OCI-LY7 (cell line): ENCODE measurements around the gene ANKRD13D. TPM values are rescaled to one million over a fixed set of nuclear protein-coding genes. Genes with fewer than 3 reads are reported as not detected.

Experiments
- BruUV-seq: library from RNA; stranded (reverse); fragments of 400-500 nt; replicated peaks from 2 replicates; lab custom pipeline; 2021; lab: Mats Ljungman, UMichigan
- CTCF ChIA-PET: fragments of 300-600 bp; sonication (Branson Sonifier 250); formaldehyde crosslinking; loops from one replicate; lab custom pipeline; 2022; ENCODE audit warnings: antibody characterized with exemption; ENCODE audit not compliant: unreplicated experiment; lab: Charles Lee
- POLR2A ChIA-PET: fragments of 300-600 bp; sonication (Branson Sonifier 250); formaldehyde crosslinking; loops from one replicate; lab custom pipeline; 2022; ENCODE audit warnings: antibody characterized with exemption; lab: Charles Lee
- DNase-seq: peaks from one replicate; pipeline ENCODE4 v3.0.0-alpha.2; 2015; ENCODE audit warnings: low spot score
- H2AFZ ChIP-seq: fragments of 200-600 bp; sonication (generic), shearing (Covaris generic); 2 replicates; pipeline ENCODE4 v1.6.1; 2014; ENCODE audit warnings: mild to moderate bottlenecking, antibody characterized with exemption, low read length, moderate library complexity
- H3K27ac ChIP-seq: fragments of 200-600 bp; sonication (generic); 2 replicates; pipeline ENCODE4 v1.5.1; 2014; ENCODE audit warnings: mixed run types, low read depth, mild to moderate bottlenecking, moderate library complexity, low read length, inconsistent platforms; ENCODE audit not compliant: poor library complexity, severe bottlenecking
- H3K36me3 ChIP-seq: fragments of 200-600 bp; sonication (generic); 2 replicates; pipeline ENCODE4 v1.6.1; 2014; ENCODE audit warnings: mild to moderate bottlenecking, antibody characterized with exemption, low read length, moderate library complexity, mixed read lengths; ENCODE audit not compliant: insufficient read depth
- H3K4me1 ChIP-seq: fragments of 200-600 bp; sonication (generic); 2 replicates; pipeline ENCODE4 v1.5.1; 2014; ENCODE audit warnings: mild to moderate bottlenecking, low read length; ENCODE audit not compliant: insufficient read depth, poor library complexity, severe bottlenecking
- H3K4me2 ChIP-seq: fragments of 200-600 bp; sonication (generic); 2 replicates; pipeline ENCODE4 v1.6.1; 2014; ENCODE audit warnings: mild to moderate bottlenecking, low read length
- H3K4me3 ChIP-seq: fragments of 200-600 bp; sonication (generic); 2 replicates; pipeline ENCODE4 v1.5.1; 2014; ENCODE audit warnings: mild to moderate bottlenecking, low read depth, low read length; ENCODE audit not compliant: poor library complexity, severe bottlenecking
- H3K79me2 ChIP-seq: fragments of 200-600 bp; sonication (generic); 2 replicates; pipeline ENCODE4 v1.6.1; 2016; ENCODE audit warnings: low read depth, mild to moderate bottlenecking, low read length, moderate library complexity, mixed read lengths; ENCODE audit not compliant: insufficient read depth
- H3K9me2 ChIP-seq: fragments of 200-600 bp; sonication (generic); 2 replicates; pipeline ENCODE4 v1.6.1; 2016; ENCODE audit warnings: mild to moderate bottlenecking, low read length, mixed read lengths; ENCODE audit not compliant: insufficient read depth
- H3K9me3 ChIP-seq: fragments of 200-600 bp; sonication (generic); 2 replicates; pipeline ENCODE4 v1.6.1; 2014; ENCODE audit warnings: mild to moderate bottlenecking, mixed run types, low read length, mixed read lengths
- H4K20me1 ChIP-seq: fragments of 200-600 bp; sonication (generic); 2 replicates; pipeline ENCODE4 v1.6.1; 2014; ENCODE audit warnings: mild to moderate bottlenecking, antibody characterized with exemption, low read length, moderate library complexity, mixed read lengths; ENCODE audit not compliant: insufficient read depth
- EZH2phosphoT487 ChIP-seq: fragments of 200-600 bp; sonication (generic); IDR thresholded peaks from 2 replicates; pipeline ENCODE4 v1.6.1; 2018; ENCODE audit warnings: low read depth, borderline replicate concordance, mild to moderate bottlenecking, mixed run types, antibody characterized with exemption, low read length, moderate library complexity, mixed read lengths
- intact Hi-C: fragments of 100-400 bp; cut with micrococcal nuclease; formaldehyde crosslinking; loops from one replicate; pipeline ENCODE4 v1.10.0; 2022; ENCODE audit not compliant: unreplicated experiment
- total RNA-seq, 2 experiments: library from RNA; depleted of rRNA in 1 of 2; stranded (reverse); fragments of >200 nt in 1 of 2; shearing (Covaris generic) in 1 of 2; gene quantifications; 2 replicates each; pipeline ENCODE4 v1.2.3, GENCODE V29; 2014 to 2022
- TF ChIP-seq, protein P1 (sequence below): fragments of 200-600 bp; sonication (generic); conservative IDR thresholded peaks from 2 replicates; pipeline ENCODE4 v1.5.1; 2014; ENCODE audit warnings: mild to moderate bottlenecking, antibody characterized with exemption, low read length, moderate library complexity, mixed read lengths

Gene ANKRD13D
- total RNA-seq, 2 experiments from 2014 or later: 119 to 136 TPM

DNA sequence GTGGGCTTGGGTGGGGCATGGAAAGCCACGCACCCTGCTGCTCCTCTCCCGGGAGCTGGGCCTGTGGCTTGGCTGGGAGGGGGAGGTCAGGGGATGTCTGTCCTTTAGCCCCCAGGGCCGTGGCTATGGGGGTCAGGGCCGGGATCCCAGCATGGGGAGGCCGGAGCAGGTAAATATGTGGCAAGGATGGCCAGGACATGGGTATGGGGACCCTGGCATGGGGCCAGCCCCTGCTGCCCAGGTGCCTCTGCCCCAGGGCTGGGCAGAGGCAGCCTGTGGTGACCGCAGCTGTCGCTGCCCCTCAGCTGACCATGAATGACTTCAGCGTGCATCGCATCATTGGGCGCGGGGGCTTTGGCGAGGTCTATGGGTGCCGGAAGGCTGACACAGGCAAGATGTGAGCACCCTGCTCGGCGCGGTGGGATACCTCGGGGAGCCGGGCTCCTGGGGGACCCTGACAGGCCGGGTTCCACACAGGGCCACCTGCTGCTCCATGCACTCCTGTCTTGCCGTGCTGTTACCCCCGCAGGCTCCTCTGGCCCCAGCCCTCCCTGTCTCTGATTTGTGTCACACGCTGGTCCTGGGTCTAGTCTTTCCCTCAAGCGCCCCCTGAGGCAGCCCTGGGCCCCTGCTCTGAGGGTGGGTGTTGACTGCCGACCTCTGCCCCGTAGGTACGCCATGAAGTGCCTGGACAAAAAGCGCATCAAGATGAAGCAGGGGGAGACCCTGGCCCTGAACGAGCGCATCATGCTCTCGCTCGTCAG lies 8.1 kb upstream of the ANKRD13D start:
- no TSS peak for BruUV-seq
- Histone ChIP-seq H4K20me1 (no peaks in the 10 kb centered on the region), H2AFZ (no peak overlapping the region), H3K9me3 (no peaks in the 10 kb centered on the region), H3K4me1 (peaks cover 34% of the 10 kb centered on the region), H3K27ac (no peak overlapping the region), H3K4me3 (no peak overlapping the region), H3K4me2 (no peak overlapping the region), H3K79me2 (peaks cover 37% of the 10 kb centered on the region), H3K9me2 (no peaks in the 10 kb centered on the region), H3K36me3 (peaks cover 96% of the 10 kb centered on the region)
- ChIA-PET CTCF (no interaction called here), POLR2A (interaction anchor here (1.2 kb wide), 1 partner anchor 36 kb away, joined by 3 read pairs; no protein-coding TSS in a partner anchor)
- intact Hi-C loops: no loop called here
- DNase-seq: no peak
- TF ChIP-seq, protein P1, sequence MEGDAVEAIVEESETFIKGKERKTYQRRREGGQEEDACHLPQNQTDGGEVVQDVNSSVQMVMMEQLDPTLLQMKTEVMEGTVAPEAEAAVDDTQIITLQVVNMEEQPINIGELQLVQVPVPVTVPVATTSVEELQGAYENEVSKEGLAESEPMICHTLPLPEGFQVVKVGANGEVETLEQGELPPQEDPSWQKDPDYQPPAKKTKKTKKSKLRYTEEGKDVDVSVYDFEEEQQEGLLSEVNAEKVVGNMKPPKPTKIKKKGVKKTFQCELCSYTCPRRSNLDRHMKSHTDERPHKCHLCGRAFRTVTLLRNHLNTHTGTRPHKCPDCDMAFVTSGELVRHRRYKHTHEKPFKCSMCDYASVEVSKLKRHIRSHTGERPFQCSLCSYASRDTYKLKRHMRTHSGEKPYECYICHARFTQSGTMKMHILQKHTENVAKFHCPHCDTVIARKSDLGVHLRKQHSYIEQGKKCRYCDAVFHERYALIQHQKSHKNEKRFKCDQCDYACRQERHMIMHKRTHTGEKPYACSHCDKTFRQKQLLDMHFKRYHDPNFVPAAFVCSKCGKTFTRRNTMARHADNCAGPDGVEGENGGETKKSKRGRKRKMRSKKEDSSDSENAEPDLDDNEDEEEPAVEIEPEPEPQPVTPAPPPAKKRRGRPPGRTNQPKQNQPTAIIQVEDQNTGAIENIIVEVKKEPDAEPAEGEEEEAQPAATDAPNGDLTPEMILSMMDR: no peak
- TF ChIP-seq EZH2phosphoT487: no peak

DNA sequence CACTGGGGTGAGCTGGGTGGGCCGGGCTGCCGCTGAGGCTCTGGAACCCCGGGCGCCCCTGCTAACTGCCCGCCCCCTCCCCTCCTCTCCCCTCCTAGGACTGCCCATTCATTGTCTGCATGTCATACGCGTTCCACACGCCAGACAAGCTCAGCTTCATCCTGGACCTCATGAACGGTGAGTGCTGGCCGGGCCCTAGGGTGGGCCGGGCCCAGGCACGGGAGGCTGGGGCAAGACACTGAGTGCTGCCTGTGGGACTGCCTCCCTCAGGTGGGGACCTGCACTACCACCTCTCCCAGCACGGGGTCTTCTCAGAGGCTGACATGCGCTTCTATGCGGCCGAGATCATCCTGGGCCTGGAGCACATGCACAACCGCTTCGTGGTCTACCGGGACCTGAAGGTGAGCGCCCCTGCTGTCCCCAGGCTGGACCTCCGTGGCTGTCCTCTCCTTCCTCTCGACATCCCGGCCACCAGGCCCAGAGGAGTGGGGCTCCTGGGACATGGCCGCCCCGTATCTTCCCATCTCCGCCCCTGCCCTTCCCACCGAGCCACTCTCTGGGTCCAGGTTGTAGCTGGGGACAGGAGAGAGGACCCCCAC lies 7.5 kb upstream of the ANKRD13D start:
- Histone ChIP-seq H3K4me3 (no peak overlapping the region), H3K9me3 (no peaks in the 10 kb centered on the region), H3K36me3 (peaks cover 96% of the 10 kb centered on the region), H3K4me2 (no peak overlapping the region), H3K27ac (no peak overlapping the region), H2AFZ (no peak overlapping the region), H4K20me1 (no peaks in the 10 kb centered on the region), H3K79me2 (peaks cover 30% of the 10 kb centered on the region; the same call in 1 of the 2 replicates), H3K9me2 (no peaks in the 10 kb centered on the region), H3K4me1 (peaks cover 34% of the 10 kb centered on the region)
- TF ChIP-seq, protein P1: no peak
- no peak for TF ChIP-seq EZH2phosphoT487
- no TSS peak for BruUV-seq
- POLR2A ChIA-PET: interaction anchor here (1.2 kb wide), 1 partner anchor 36 kb away, joined by 3 read pairs; no protein-coding TSS in a partner anchor
- CTCF ChIA-PET: no interaction called here
- no peak for DNase-seq
- intact Hi-C loops: no loop called here
